ENCODE data around the gene STUM.

The STUM gene

GRCh38 chr1:226560243-226560642 lies 11.7 kb downstream of the STUM start:
- Histone ChIP-seq H3K4me3 (no peak overlapping the region), H3K9ac (ENCODE audit: insufficient read length) (no peak overlapping the region), H3K27ac (no peak overlapping the region), H3K9me3 (ENCODE audit: low read depth, low read length) (no peaks in the 10 kb centered on the region), H3K36me3 (ENCODE audit: insufficient read depth, low read length) (no peaks in the 10 kb centered on the region)
- no peak for TF ChIP-seq FOXP2 (optimal IDR thresholded peaks at IDR 0.05; ENCODE audit: control extremely low read depth, extremely low read length, insufficient read depth)
- TF ChIP-seq EZH2 (IDR thresholded peaks at IDR 0.05) = no peak
- no peak for TF ChIP-seq POLR2AphosphoS5 (IDR thresholded peaks at IDR 0.05; ENCODE audit: borderline replicate concordance, low read depth, low read length)
- no peak for DNase-seq (ENCODE audit: low read depth, low spot score)

- Histone ChIP-seq H3K9ac (ENCODE audit: insufficient read length) (no peak overlapping the region), H3K36me3 (ENCODE audit: insufficient read depth, low read length) (no peaks in the 10 kb centered on the region), H3K9me3 (ENCODE audit: low read depth, low read length) (no peaks in the 10 kb centered on the region), H3K4me3 (no peak overlapping the region), H3K27ac (no peak overlapping the region)
- TF ChIP-seq EZH2 (IDR thresholded peaks at IDR 0.05) = no peak
- no peak for TF ChIP-seq POLR2AphosphoS5 (IDR thresholded peaks at IDR 0.05; ENCODE audit: borderline replicate concordance, low read depth, low read length)
- TF ChIP-seq FOXP2 (optimal IDR thresholded peaks at IDR 0.05; ENCODE audit: control extremely low read depth, extremely low read length, insufficient read depth) = no peak
- no peak for DNase-seq (ENCODE audit: low read depth, low spot score)
Observed at GRCh38 chr1:226562989-226563388, 14.4 kb downstream of the STUM start.

GRCh38 chr1:226563666-226564065 lies 15.1 kb downstream of the STUM start:
- H3K9me3 ChIP-seq (ENCODE audit: low read depth, low read length) = no peaks in the 10 kb centered on the region
- no peak for DNase-seq (ENCODE audit: low read depth, low spot score)
- H3K9ac ChIP-seq (ENCODE audit: insufficient read length) = no peak overlapping the region
- no peak overlapping the region for H3K27ac ChIP-seq
- TF ChIP-seq POLR2AphosphoS5 (IDR thresholded peaks at IDR 0.05; ENCODE audit: borderline replicate concordance, low read depth, low read length) = no peak
- TF ChIP-seq FOXP2 (optimal IDR thresholded peaks at IDR 0.05; ENCODE audit: control extremely low read depth, extremely low read length, insufficient read depth) = no peak
- TF ChIP-seq EZH2 (IDR thresholded peaks at IDR 0.05) = no peak
- no peak overlapping the region for H3K4me3 ChIP-seq
- H3K36me3 ChIP-seq (ENCODE audit: insufficient read depth, low read length) = no peaks in the 10 kb centered on the region

GRCh38 chr1:226565476-226565875 lies 16.9 kb downstream of the STUM start:
- Histone ChIP-seq H3K27ac (no peak overlapping the region), H3K9ac (ENCODE audit: insufficient read length) (no peak overlapping the region), H3K4me3 (no peak overlapping the region), H3K36me3 (ENCODE audit: insufficient read depth, low read length) (no peaks in the 10 kb centered on the region), H3K9me3 (ENCODE audit: low read depth, low read length) (no peaks in the 10 kb centered on the region)
- DNase-seq (ENCODE audit: low read depth, low spot score) = no peak
- TF ChIP-seq POLR2AphosphoS5 (IDR thresholded peaks at IDR 0.05; ENCODE audit: borderline replicate concordance, low read depth, low read length) = no peak
- TF ChIP-seq EZH2 (IDR thresholded peaks at IDR 0.05) = no peak
- TF ChIP-seq FOXP2 (optimal IDR thresholded peaks at IDR 0.05; ENCODE audit: control extremely low read depth, extremely low read length, insufficient read depth) = no peak

GRCh38 chr1:226566234-226566633 lies 17.7 kb downstream of the STUM start:
- Histone ChIP-seq H3K9me3 (ENCODE audit: low read depth, low read length) (no peaks in the 10 kb centered on the region), H3K36me3 (ENCODE audit: insufficient read depth, low read length) (no peaks in the 10 kb centered on the region), H3K27ac (no peak overlapping the region), H3K9ac (ENCODE audit: insufficient read length) (no peak overlapping the region), H3K4me3 (no peak overlapping the region)
- TF ChIP-seq POLR2AphosphoS5 (IDR thresholded peaks at IDR 0.05; ENCODE audit: borderline replicate concordance, low read depth, low read length) = no peak
- TF ChIP-seq FOXP2 (optimal IDR thresholded peaks at IDR 0.05; ENCODE audit: control extremely low read depth, extremely low read length, insufficient read depth) = no peak
- TF ChIP-seq EZH2 (IDR thresholded peaks at IDR 0.05) = no peak
- no peak for DNase-seq (ENCODE audit: low read depth, low spot score)

GRCh38 chr1:226566760-226567159 lies 18.2 kb downstream of the STUM start:
- no peak overlapping the region for H3K4me3 ChIP-seq
- H3K9me3 ChIP-seq (ENCODE audit: low read depth, low read length) = no peaks in the 10 kb centered on the region
- no peak for DNase-seq (ENCODE audit: low read depth, low spot score)
- H3K9ac ChIP-seq (ENCODE audit: insufficient read length) = no peak overlapping the region
- no peak for TF ChIP-seq POLR2AphosphoS5 (IDR thresholded peaks at IDR 0.05; ENCODE audit: borderline replicate concordance, low read depth, low read length)
- TF ChIP-seq FOXP2 (optimal IDR thresholded peaks at IDR 0.05; ENCODE audit: control extremely low read depth, extremely low read length, insufficient read depth) = no peak
- TF ChIP-seq EZH2 (IDR thresholded peaks at IDR 0.05) = no peak
- H3K27ac ChIP-seq = no peak overlapping the region
- no peaks in the 10 kb centered on the region for H3K36me3 ChIP-seq (ENCODE audit: insufficient read depth, low read length)

- Histone ChIP-seq H3K36me3 (ENCODE audit: insufficient read depth, low read length) (no peaks in the 10 kb centered on the region), H3K4me3 (no peak overlapping the region), H3K27ac (no peak overlapping the region), H3K9ac (ENCODE audit: insufficient read length) (no peak overlapping the region), H3K9me3 (ENCODE audit: low read depth, low read length) (no peaks in the 10 kb centered on the region)
- TF ChIP-seq FOXP2 (optimal IDR thresholded peaks at IDR 0.05; ENCODE audit: control extremely low read depth, extremely low read length, insufficient read depth) (no peak), POLR2AphosphoS5 (IDR thresholded peaks at IDR 0.05; ENCODE audit: borderline replicate concordance, low read depth, low read length) (no peak), EZH2 (IDR thresholded peaks at IDR 0.05) (no peak)
- no peak for DNase-seq (ENCODE audit: low read depth, low spot score)
Observed at GRCh38 chr1:226568077-226568831, 19.7 kb downstream of the STUM start.

GRCh38 chr1:226568975-226569741 lies 20.6 kb downstream of the STUM start:
- Histone ChIP-seq H3K9me3 (ENCODE audit: low read depth, low read length) (no peaks in the 10 kb centered on the region), H3K36me3 (ENCODE audit: insufficient read depth, low read length) (no peaks in the 10 kb centered on the region), H3K27ac (no peak overlapping the region), H3K4me3 (no peak overlapping the region), H3K9ac (ENCODE audit: insufficient read length) (no peak overlapping the region)
- no peak for TF ChIP-seq EZH2 (IDR thresholded peaks at IDR 0.05)
- TF ChIP-seq FOXP2 (optimal IDR thresholded peaks at IDR 0.05; ENCODE audit: control extremely low read depth, extremely low read length, insufficient read depth) = no peak
- no peak for TF ChIP-seq POLR2AphosphoS5 (IDR thresholded peaks at IDR 0.05; ENCODE audit: borderline replicate concordance, low read depth, low read length)
- no peak for DNase-seq (ENCODE audit: low read depth, low spot score)
